MCF 10A (cell line): ENCODE measurements around the gene LRRC3C. TPM values are rescaled to one million over a fixed set of nuclear protein-coding genes. Genes with fewer than 3 reads are reported as not detected.

ENCODE experiments used
- BruUV-seq: library from RNA; stranded (reverse); fragments of 400-500 nt; replicated peaks from 2 replicates; lab custom pipeline; 2021; lab: Mats Ljungman, UMichigan
- CTCF ChIA-PET: fragments of 300-600 bp; sonication (Branson Sonifier 250); formaldehyde crosslinking; extraction: SDS; loops from one replicate; lab custom pipeline; 2021; ENCODE audit warnings: antibody characterized with exemption, inconsistent platforms; lab: Yijun Ruan, JAX
- POLR2A ChIA-PET: fragments of 300-600, 350-650 bp; sonication (Branson Sonifier 250); formaldehyde crosslinking; extraction: SDS; loops from one replicate; lab custom pipeline; 2020; ENCODE audit warnings: antibody characterized with exemption, inconsistent platforms; lab: Yijun Ruan, JAX
- DNase-seq: peaks from one replicate; pipeline ENCODE4 v3.0.0-alpha.2; 2018; ENCODE audit not compliant: unreplicated experiment
- H3K27ac Mint-ChIP-seq: one replicate; pipeline ENCODE4 v1.8.0; 2022; ENCODE audit warnings: mild to moderate bottlenecking, low read depth, mixed read lengths; ENCODE audit not compliant: unreplicated experiment
- H3K27me3 Mint-ChIP-seq: one replicate; pipeline ENCODE4 v1.8.0; 2022; ENCODE audit warnings: mixed read lengths; ENCODE audit not compliant: insufficient read depth, unreplicated experiment
- H3K36me3 Mint-ChIP-seq: one replicate; pipeline ENCODE4 v1.8.0; 2022; ENCODE audit warnings: mild to moderate bottlenecking, moderate library complexity, mixed read lengths; ENCODE audit not compliant: insufficient read depth, unreplicated experiment
- H3K4me1 Mint-ChIP-seq: one replicate; pipeline ENCODE4 v1.8.0; 2022; ENCODE audit warnings: mixed read lengths; ENCODE audit not compliant: insufficient read depth, unreplicated experiment
- H3K4me3 Mint-ChIP-seq: one replicate; pipeline ENCODE4 v1.8.0; 2022; ENCODE audit warnings: mild to moderate bottlenecking, moderate library complexity, mixed read lengths; ENCODE audit not compliant: unreplicated experiment
- H3K9me3 Mint-ChIP-seq: one replicate; pipeline ENCODE4 v1.8.0; 2022; ENCODE audit warnings: mixed read lengths; ENCODE audit not compliant: unreplicated experiment
- intact Hi-C: fragments of 100-400 bp; cut with micrococcal nuclease; formaldehyde crosslinking; loops from 2 replicates; pipeline ENCODE4 v1.14.1; 2022
- total RNA-seq: library from RNA; stranded (reverse); gene quantifications from 2 replicates; pipeline ENCODE4 v1.2.3, GENCODE V29; 2022
- TF ChIP-seq, protein P1 (sequence below): fragments of 200-600 bp; IDR thresholded peaks from one replicate; pipeline ENCODE4 v1.8.0; 2022; ENCODE audit warnings: antibody characterized with exemption, mild to moderate bottlenecking; ENCODE audit not compliant: unreplicated experiment

The LRRC3C gene
- total RNA-seq, 1 experiment from 2014 or later: not detected

DNA sequence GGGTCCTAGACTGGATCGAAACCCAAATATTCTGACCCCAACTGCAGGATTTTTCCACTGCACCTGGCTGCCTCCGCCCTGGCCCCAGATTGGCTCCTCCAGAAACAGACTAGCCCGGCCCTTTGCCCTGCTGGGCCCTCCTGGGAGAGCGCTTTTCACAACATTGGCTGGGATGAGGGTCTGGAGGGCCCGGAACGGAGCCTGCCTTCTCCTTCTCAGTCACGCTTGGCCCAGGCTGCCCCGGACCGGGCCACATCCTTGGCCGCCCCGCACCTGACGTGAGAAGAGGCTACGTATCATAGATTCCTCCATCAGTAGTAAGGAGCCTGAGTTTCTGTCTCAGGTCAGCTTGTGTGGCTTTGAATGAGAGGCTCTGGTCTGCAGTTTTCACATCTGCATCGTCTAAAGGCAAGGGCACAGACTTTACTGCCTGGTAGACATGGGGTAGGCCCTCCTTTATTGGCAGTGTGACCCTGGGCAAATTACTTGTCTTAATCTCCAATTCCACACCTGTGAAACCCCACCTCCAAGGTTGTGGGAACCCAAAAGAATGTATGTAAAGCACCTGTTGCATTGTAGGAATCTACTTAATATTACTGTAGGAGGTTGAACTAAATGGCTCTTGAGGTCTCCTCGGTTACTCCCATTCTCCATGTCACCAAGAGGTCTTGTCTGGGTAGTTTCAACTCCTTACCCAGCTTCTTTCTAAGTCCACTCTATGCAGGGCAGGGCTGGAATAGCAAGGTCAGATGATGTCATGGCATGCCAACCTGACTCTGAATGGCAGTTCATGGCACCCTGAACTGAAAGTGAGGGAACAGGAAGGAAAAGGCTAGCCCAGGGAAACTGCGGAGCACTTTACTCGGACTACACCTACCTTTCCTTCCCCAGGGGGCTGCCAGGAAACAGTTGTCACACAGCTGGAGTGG lies 661 bp downstream of the LRRC3C start:
- Mint-ChIP-seq H3K27me3 (no peaks in the 10 kb centered on the region), H3K4me3 (peak overlapping the region; percentile 69), H3K36me3 (peaks cover 3% of the 10 kb centered on the region), H3K27ac (peak overlapping the region; percentile 2), H3K4me1 (peaks cover 18% of the 10 kb centered on the region), H3K9me3 (no peaks in the 10 kb centered on the region)
- CTCF ChIA-PET: interaction anchor here (0.6 kb wide), 1 partner anchor 55 kb away, joined by 3 read pairs; no protein-coding TSS in a partner anchor
- intact Hi-C loops: no loop called here
- POLR2A ChIA-PET: interaction anchor here (0.7 to 1.6 kb wide), 3 partner anchors 32 to 306 kb away, joined by 3 to 7 read pairs (median 5); no protein-coding TSS in a partner anchor
- DNase-seq: no peak
- BruUV-seq: TSS peak; percentile 74
- TF ChIP-seq, protein P1, sequence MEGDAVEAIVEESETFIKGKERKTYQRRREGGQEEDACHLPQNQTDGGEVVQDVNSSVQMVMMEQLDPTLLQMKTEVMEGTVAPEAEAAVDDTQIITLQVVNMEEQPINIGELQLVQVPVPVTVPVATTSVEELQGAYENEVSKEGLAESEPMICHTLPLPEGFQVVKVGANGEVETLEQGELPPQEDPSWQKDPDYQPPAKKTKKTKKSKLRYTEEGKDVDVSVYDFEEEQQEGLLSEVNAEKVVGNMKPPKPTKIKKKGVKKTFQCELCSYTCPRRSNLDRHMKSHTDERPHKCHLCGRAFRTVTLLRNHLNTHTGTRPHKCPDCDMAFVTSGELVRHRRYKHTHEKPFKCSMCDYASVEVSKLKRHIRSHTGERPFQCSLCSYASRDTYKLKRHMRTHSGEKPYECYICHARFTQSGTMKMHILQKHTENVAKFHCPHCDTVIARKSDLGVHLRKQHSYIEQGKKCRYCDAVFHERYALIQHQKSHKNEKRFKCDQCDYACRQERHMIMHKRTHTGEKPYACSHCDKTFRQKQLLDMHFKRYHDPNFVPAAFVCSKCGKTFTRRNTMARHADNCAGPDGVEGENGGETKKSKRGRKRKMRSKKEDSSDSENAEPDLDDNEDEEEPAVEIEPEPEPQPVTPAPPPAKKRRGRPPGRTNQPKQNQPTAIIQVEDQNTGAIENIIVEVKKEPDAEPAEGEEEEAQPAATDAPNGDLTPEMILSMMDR: no peak

- H3K27ac Mint-ChIP-seq: peak overlapping the region; percentile 59
- CTCF ChIA-PET: interaction anchor here (0.6 to 0.7 kb wide), 6 partner anchors 25 to 307 kb away, joined by 3 to 4 read pairs (median 3); no protein-coding TSS in a partner anchor
- H3K9me3 Mint-ChIP-seq: no peaks in the 10 kb centered on the region
- POLR2A ChIA-PET: interaction anchor here (0.6 to 1.6 kb wide), 5 partner anchors 10 to 468 kb away, joined by 3 read pairs; no protein-coding TSS in a partner anchor
- H3K4me3 Mint-ChIP-seq: peak overlapping the region; percentile 10
- intact Hi-C loops: loop anchor here (1.0 kb wide), 1 partner anchor 51 kb away; the partner anchor contains the start of gene PSMD3
- TF ChIP-seq, protein P1: no peak
- DNase-seq: peak; percentile 66
- no peaks in the 10 kb centered on the region for H3K36me3 Mint-ChIP-seq
- H3K4me1 Mint-ChIP-seq: peaks cover 18% of the 10 kb centered on the region
- H3K27me3 Mint-ChIP-seq: no peaks in the 10 kb centered on the region
- no TSS peak for BruUV-seq
Measured at GRCh38 chr17:39928858-39929645, 1.5 kb downstream of the LRRC3C start.

- intact Hi-C loops: loop anchor here (1.0 kb wide), 1 partner anchor 50 kb away; the partner anchor contains the start of gene PSMD3
- Mint-ChIP-seq H3K27me3 (no peaks in the 10 kb centered on the region), H3K4me1 (peaks cover 18% of the 10 kb centered on the region), H3K27ac (peak overlapping the region; percentile 59), H3K36me3 (no peaks in the 10 kb centered on the region), H3K4me3 (no peak overlapping the region), H3K9me3 (no peaks in the 10 kb centered on the region)
- ChIA-PET CTCF (interaction anchor here (0.6 to 0.7 kb wide), 6 partner anchors 47 to 307 kb away, joined by 3 to 5 read pairs (median 3); partner anchors contain the start of gene CSF3), POLR2A (interaction anchor here (0.6 to 1.6 kb wide), 6 partner anchors 9 to 469 kb away, joined by 3 read pairs; no protein-coding TSS in a partner anchor)
- TF ChIP-seq, protein P1: no peak
- BruUV-seq: no TSS peak
- DNase-seq: peak; percentile 55
Measured at GRCh38 chr17:39929646-39930407, 2.3 kb downstream of the LRRC3C start.
